GM18508 (cell line): ENCODE results near the gene COMMD10.

Experiments used
- ATAC-seq: cut with Tn5 transposase; IDR thresholded peaks from one replicate; pipeline ENCODE4 v1.9.1; 2021; ENCODE audit warnings: moderate number of reproducible peaks; ENCODE audit not compliant: insufficient read depth, unreplicated experiment

COMMD10 gene

GRCh38 chr5:116280149-116280803 is 195.5 kb downstream of the COMMD10 start:
- no peak for ATAC-seq

DNA sequence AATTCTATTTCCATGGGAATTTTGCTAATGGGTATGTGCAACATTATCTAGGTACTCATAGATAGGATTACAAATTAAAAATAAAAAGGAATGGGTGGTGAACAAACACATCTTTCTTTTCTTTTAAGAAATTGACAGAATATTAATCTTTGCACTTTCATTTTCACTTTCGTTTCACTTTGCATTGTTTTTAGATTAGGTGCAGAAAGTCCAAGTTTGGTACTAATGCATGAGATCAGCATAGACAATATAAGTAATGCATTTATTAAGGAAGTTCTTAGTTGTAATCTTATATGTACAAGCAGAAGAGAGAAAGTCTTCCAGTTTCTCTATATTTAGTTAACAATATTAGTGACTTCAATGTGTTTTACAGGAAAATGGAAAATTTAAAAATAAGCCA is 196.5 kb downstream of the COMMD10 start:
- no peak for ATAC-seq

DNA sequence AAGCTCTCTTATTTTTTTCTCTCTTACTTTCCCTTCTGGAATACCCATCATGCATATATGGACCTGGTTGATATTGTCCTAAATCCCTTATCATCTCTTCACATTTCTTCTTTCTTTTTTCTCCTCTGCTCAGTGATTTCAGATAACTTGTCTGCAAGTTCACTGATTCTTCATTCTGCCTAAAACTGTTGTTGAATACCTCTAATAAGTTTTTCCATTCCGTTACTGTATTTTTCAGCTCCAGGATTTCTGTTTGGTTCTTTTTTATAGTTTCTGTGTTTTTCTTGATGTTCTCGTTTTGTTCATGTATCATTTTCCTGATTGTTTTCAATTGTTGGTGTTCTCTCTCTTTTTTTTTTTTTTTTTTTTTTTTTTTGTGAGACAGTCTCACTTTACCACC is 203.7 kb downstream of the COMMD10 start:
- ATAC-seq, result no peak

- ATAC-seq, result no peak
Observed at GRCh38 chr5:116289276-116289675, 204.5 kb downstream of the COMMD10 start.

DNA sequence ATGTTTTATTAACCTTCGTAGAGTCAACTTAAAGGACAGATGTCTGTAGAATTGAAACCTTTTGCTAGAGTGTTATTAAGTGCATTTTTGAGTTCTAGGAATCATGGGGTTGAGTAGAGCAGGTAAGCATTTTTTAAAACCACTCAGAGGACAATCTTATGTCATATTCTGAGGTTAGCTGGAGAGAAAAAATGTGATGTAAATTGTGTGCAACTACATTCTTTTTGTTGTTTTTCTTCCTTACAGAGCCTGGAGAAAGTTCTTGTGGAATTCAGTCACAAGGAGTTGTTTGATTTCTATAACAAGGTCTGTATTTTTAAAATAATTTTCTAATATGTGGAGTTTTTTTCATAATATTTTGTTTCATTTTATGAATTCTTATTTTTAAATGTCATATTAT is 206.4 kb downstream of the COMMD10 start:
- ATAC-seq, result no peak

DNA sequence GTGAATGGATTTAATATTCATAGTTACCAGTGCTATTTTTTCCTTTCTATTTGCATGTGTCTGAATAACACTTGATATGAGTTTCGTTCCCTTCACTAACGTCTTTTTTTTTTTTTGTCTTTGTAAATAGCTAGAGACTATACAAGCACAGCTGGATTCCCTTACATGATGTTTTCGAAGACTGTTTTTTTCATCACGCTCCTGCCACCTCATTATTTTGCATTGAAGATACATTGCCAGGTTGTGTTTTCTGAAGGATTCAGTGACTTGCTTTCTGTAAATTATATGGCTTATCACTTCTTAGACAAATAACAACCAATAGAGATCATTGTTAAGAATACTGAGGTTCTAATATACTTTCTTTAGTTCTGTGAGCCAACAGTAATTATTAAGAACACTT is 207.5 kb downstream of the COMMD10 start:
- no peak for ATAC-seq

GRCh38 chr5:116296335-116297072 is 211.7 kb downstream of the COMMD10 start:
- no peak for ATAC-seq

GRCh38 chr5:116297296-116297814 is 212.5 kb downstream of the COMMD10 start:
- no peak for ATAC-seq

DNA sequence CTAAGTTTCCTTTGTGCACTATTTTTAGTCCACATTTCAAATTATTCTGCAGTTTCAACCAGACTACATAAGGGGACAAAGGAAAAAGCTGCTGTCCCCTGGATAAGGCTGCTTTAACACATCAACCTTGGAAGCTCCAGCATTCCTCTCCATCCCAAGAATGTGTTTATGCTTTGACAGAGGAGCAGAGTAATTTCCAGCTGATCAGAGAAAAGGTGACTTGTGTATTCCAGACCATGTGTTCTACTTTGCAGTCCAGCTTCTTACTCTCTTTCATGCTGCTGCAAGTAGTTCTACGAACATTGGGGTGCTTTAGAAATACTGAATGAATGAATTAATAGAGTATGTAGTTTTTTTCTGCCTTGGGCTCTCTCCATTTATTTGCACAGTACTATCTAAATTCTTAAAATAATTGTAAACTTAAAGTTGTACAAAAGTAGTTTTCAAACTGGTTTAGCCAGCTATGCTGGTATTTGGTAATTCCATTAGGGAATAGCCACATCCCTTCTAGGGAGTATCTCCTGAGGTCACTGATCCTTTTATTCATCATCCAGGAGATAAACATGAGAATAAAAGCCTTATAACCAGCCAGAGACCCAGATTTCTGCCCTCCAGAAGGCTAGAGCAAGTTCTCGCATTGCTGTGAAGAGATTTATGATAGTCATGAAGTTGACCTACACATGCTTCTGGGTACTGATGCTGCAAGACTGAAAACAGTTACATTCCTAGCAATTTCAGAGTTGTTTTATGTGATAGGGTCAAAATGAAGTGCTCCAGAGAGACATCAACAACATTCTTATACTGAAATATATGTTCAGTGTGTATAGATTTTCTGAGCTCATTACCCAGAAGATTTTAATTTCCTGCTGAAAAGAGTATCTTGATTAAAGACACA is 215.2 kb downstream of the COMMD10 start:
- no peak for ATAC-seq

GRCh38 chr5:116301110-116301509 is 216.3 kb downstream of the COMMD10 start:
- ATAC-seq, result no peak

DNA sequence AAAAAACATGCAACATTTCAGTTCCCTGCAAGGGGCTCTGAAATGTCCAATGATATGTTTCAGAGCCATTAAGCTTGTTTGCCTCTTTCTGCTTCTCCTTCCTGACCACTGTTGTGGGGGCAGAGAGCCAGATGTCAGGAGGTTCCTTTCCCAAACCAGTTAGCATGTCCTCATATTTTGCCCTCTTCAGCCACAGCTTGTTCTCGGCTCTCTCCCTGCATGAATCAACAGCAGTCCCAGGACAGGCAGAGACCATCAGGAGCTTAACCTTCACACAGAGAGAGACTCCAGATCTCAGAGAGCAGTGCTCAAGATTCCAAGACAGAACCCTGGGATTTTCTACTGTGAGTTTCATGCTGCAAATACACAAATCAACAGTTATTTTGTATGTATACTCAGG is 218.5 kb downstream of the COMMD10 start:
- ATAC-seq, result no peak

GRCh38 chr5:116303810-116304209 is 219.0 kb downstream of the COMMD10 start:
- no peak for ATAC-seq

DNA sequence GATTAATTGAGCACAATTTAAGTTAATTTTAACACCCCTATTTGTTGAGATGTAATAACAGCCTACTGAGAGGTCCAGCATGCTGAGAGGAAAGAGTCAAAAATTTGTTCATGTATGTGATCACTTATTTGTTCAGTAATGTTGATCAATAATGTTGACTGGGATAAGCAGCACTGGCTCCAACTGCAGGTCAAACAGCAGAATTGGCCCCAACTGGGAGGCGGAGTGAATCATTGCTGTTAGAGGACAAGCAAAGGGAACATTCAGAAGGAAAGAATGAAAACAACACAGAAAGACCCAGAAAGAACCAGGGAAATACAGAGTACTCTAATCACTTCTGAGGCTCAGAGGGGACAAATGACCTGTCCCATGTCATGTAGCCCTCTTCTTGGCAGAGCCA is 221.1 kb downstream of the COMMD10 start:
- ATAC-seq, result no peak

DNA sequence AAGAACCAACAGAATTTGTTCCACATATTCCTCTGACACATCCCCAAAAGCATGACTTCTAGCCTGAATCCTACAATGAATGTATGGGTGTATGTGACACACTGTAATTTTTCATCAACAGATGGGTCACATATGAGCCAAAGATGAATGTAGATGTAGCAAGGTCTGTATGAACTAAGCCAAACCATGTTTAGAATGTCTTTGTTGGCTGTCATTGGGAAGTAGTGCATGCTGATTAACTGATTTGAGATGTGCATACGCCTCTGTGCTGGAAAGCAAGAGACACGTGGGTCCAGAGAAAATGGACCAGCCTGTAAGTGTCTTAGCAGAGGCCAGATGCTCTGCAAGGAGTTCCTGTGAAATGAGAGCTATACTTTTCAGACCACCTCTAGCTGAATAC is 222.0 kb downstream of the COMMD10 start:
- ATAC-seq, result no peak

DNA sequence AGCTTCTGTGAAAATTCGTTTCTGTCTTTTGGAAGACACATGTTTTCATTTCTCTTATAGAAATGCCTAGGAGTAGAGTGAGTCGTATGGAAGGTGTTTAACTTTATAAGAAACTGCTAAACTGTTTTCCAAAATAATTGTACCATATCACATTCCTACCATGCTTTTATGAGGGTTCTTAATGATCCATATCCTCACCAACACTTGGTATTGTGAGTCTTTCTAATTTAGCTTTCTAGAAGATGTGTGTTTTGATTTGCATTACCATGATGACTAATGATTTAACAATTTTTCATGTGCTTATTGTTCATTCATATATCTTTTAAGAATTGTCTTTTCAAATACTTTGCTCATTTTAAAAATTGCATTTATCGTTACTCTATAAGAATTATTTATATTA is 223.6 kb downstream of the COMMD10 start:
- no peak for ATAC-seq

DNA sequence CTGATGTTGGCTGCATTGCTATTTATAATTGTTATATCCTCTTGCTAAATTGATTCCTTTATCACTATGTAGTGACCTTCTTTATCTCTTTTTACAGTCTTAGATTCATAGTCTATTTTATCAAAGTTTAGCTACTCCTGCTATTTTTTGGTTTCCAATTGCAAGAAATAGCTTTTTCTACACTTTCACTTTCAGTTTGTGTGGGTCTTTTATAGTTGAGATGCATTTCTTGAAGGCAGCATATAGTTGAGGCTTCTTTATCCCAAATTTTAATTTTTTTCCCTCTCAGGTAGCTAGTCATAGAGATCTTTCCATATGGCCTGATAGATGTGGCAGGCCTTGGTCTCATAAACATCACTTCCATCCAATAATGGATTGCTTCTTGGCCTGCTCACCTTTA is 228.5 kb downstream of the COMMD10 start:
- ATAC-seq, result no peak

DNA sequence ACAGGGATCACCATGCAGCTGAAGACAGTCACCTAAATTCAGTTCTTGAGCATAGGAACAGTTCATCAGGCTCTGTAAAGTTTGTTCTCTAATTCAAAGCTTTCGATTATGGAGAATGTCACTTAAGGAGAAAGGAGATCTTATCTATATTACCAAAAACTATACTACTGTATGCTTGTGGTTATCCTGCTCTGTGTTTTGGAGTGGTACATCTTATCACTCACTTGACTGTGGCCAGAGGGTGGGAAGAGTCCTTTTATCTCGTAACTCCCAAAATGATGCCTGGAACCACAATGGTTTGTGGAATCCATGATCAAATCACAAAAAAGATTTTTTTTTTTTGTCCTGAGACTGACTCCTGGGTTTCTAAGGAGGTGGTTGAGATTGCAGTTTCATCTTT is 230.7 kb downstream of the COMMD10 start:
- no peak for ATAC-seq

DNA sequence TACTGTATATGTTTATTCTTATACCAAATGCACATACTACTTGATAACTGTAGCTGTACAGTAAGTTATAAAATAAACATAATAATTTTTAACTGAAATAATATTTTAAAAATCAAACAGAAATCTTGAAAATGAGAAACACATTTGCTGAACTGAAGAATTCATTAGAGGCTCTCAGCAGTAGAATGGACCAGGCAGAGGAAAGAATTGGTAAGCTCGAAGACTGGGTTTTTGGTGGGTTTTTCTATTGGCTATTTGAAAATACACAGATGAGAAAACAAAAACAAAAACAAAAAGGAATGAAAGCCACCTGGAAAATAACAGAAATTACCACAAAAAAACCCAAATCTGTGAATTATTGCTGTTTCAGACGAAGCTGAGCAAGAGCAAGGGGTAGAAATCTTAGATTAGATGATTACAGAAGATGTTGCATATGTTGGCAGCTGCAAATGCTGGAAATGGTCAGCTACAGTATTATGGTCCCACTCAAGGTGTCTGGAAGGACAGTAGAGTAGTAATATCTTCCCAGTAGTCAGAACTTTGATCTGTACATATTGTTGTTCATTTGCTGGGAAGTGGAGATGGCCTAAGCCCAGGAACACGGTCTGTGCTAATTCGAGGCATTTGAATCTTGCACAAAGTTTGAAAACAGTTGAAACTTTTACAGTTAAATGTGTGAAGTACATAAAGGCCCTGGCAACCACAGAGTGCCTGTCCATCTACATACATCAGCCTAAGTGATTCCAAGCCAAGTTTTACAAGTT is 233.4 kb downstream of the COMMD10 start:
- no peak for ATAC-seq

DNA sequence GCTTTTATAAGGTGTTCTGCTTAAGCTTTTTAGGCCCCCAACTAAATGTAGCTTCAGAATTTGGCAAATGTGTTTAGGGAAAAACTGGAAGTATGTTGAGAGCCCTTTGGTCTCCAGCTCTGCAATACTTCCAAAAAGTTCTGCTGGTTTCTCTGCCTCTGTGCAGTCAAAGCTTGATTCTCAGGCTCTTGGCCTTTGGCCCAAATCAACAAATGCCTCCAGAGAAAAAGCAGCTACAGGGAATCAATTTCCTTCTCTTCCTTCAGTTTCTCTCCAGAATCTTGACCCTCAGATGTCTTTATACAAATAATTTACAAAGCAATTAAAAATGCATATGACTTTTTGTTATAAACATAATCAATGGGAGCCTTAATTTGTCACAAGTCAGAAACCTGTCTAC is 235.7 kb downstream of the COMMD10 start:
- no peak for ATAC-seq

DNA sequence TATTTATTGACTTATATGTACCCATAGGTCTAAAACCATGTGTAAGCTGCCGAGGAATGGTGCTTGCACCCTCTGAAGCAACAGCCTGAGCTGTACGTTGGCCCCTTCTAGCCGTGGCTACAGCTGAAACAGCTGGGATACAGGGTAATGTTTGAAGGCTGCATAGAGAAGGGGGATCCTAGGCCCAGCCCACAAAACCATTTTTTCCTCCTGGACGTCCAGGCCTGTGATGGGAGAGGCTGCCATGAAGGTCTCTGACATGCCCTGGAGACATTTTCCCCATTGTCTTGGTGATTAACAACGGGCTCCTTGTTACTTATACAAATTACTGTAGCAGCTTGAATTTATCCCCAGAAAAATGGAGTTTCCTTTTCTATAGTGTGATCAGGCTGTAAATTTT is 244.7 kb downstream of the COMMD10 start:
- no peak for ATAC-seq
